Measurements from ENCODE around the gene LEMD2.

LEMD2 gene

GRCh38 chr6:33785778-33786177 lies 3.2 kb downstream of the LEMD2 start:
- in situ Hi-C loops (cut with HindIII; ENCODE audit: low pct_unique_long_range_greater_than_20kb, low sequenced_read_pairs): no loop called here
- TF ChIP-seq JUND (IDR thresholded peaks at IDR 0.05; ENCODE audit: low read depth): no peak
- DNase-seq (ENCODE audit: low read depth in 1 of 2, low spot score in 1 of 2): no peak

GRCh38 chr6:33784787-33785186 lies 4.1 kb downstream of the LEMD2 start:
- no peak for DNase-seq (ENCODE audit: low read depth in 1 of 2, low spot score in 1 of 2)
- TF ChIP-seq JUND (IDR thresholded peaks at IDR 0.05; ENCODE audit: low read depth): no peak
- in situ Hi-C loops (cut with HindIII; ENCODE audit: low pct_unique_long_range_greater_than_20kb, low sequenced_read_pairs): no loop called here

- no peak for DNase-seq (ENCODE audit: low read depth in 1 of 2, low spot score in 1 of 2)
- in situ Hi-C loops (cut with HindIII; ENCODE audit: low pct_unique_long_range_greater_than_20kb, low sequenced_read_pairs): no loop called here
- no peak for TF ChIP-seq JUND (IDR thresholded peaks at IDR 0.05; ENCODE audit: low read depth)
These were observed 5.0 kb downstream of the LEMD2 start for GRCh38 chr6:33783781-33784520.

- no peak for TF ChIP-seq JUND (IDR thresholded peaks at IDR 0.05; ENCODE audit: low read depth)
- in situ Hi-C loops (cut with HindIII; ENCODE audit: low pct_unique_long_range_greater_than_20kb, low sequenced_read_pairs): no loop called here
- DNase-seq (ENCODE audit: low read depth in 1 of 2, low spot score in 1 of 2): no peak
These were observed 6.4 kb downstream of the LEMD2 start for GRCh38 chr6:33782561-33782960.

GRCh38 chr6:33781131-33781975 lies 7.6 kb downstream of the LEMD2 start:
- DNase-seq (ENCODE audit: low read depth in 1 of 2, low spot score in 1 of 2): no peak
- in situ Hi-C loops (cut with HindIII; ENCODE audit: low pct_unique_long_range_greater_than_20kb, low sequenced_read_pairs): no loop called here
- no peak for TF ChIP-seq JUND (IDR thresholded peaks at IDR 0.05; ENCODE audit: low read depth)

GRCh38 chr6:33779895-33780294 lies 9.0 kb downstream of the LEMD2 start:
- in situ Hi-C loops (cut with HindIII; ENCODE audit: low pct_unique_long_range_greater_than_20kb, low sequenced_read_pairs): no loop called here
- TF ChIP-seq JUND (IDR thresholded peaks at IDR 0.05; ENCODE audit: low read depth): no peak
- no peak for DNase-seq (ENCODE audit: low read depth in 1 of 2, low spot score in 1 of 2)

- no peak for DNase-seq (ENCODE audit: low read depth in 1 of 2, low spot score in 1 of 2)
- TF ChIP-seq JUND (IDR thresholded peaks at IDR 0.05; ENCODE audit: low read depth): no peak
- in situ Hi-C loops (cut with HindIII; ENCODE audit: low pct_unique_long_range_greater_than_20kb, low sequenced_read_pairs): no loop called here
These were observed 9.6 kb downstream of the LEMD2 start for GRCh38 chr6:33779290-33779689.

GRCh38 chr6:33778444-33779121 lies 10.3 kb downstream of the LEMD2 start:
- no peak for TF ChIP-seq JUND (IDR thresholded peaks at IDR 0.05; ENCODE audit: low read depth)
- no peak for DNase-seq (ENCODE audit: low read depth in 1 of 2, low spot score in 1 of 2)
- in situ Hi-C loops (cut with HindIII; ENCODE audit: low pct_unique_long_range_greater_than_20kb, low sequenced_read_pairs): no loop called here

- no peak for DNase-seq (ENCODE audit: low read depth in 1 of 2, low spot score in 1 of 2)
- in situ Hi-C loops (cut with HindIII; ENCODE audit: low pct_unique_long_range_greater_than_20kb, low sequenced_read_pairs): no loop called here
- TF ChIP-seq JUND (IDR thresholded peaks at IDR 0.05; ENCODE audit: low read depth): no peak
These were observed 11.2 kb downstream of the LEMD2 start for GRCh38 chr6:33777398-33778388.

GRCh38 chr6:33776764-33777163 lies 12.2 kb downstream of the LEMD2 start:
- no peak for TF ChIP-seq JUND (IDR thresholded peaks at IDR 0.05; ENCODE audit: low read depth)
- DNase-seq (ENCODE audit: low read depth in 1 of 2, low spot score in 1 of 2): no peak
- in situ Hi-C loops (cut with HindIII; ENCODE audit: low pct_unique_long_range_greater_than_20kb, low sequenced_read_pairs): no loop called here

- in situ Hi-C loops (cut with HindIII; ENCODE audit: low pct_unique_long_range_greater_than_20kb, low sequenced_read_pairs): no loop called here
- no peak for TF ChIP-seq JUND (IDR thresholded peaks at IDR 0.05; ENCODE audit: low read depth)
These were observed 12.7 kb downstream of the LEMD2 start for GRCh38 chr6:33776186-33776585.

GRCh38 chr6:33774774-33775173 lies 14.2 kb downstream of the LEMD2 start:
- in situ Hi-C loops (cut with HindIII; ENCODE audit: low pct_unique_long_range_greater_than_20kb, low sequenced_read_pairs): no loop called here
- DNase-seq (ENCODE audit: low read depth in 1 of 2, low spot score in 1 of 2): no peak
- TF ChIP-seq JUND (IDR thresholded peaks at IDR 0.05; ENCODE audit: low read depth): no peak

More at GRCh38 chr6:33776186-33776585, 12.7 kb downstream of the LEMD2 start:
- DNase-seq (ENCODE audit: low read depth in 1 of 2, low spot score in 1 of 2): no peak

Data from T47D (cell line).